Right lobe of liver (tissue), 4 donors: ENCODE measurements around the gene MYLK4.

Experiments
- CTCF ChIP-seq, 4 donors: fragments of 200-600 bp in 3 of 4; fragments of 450-650 bp in 1 of 4; IDR thresholded peaks; one replicate each; pipeline versions ENCODE4 v1.5.1 to v1.8.0; 2016 to 2022; ENCODE audit warnings: antibody characterized with exemption in 4 of 4, mild to moderate bottlenecking in 2 of 4
- POLR2A ChIP-seq: fragments of 450-650 bp; IDR thresholded peaks from one replicate; pipeline ENCODE4 v1.6.1; 2017; ENCODE audit warnings: antibody characterized with exemption, mild to moderate bottlenecking
- donor health status: DM: no; HTN: no; CAD: no.
- donor health status: DM: no; HTN: no; CAD: no.
- donor health status: DM: no; HTN: yes; CAD: no.

GRCh38 chr6:2655844-2656433, 94.8 kb downstream of the MYLK4 start:
- TF ChIP-seq CTCF (IDR thresholded peaks at IDR 0.05), result no peak
- no peak for TF ChIP-seq POLR2A
